Lung (tissue), 12 donors: Measurements from ENCODE around the gene ELP4. TPM values are rescaled to one million over a fixed set of nuclear protein-coding genes. Genes with fewer than 3 reads are reported as not detected.

ENCODE experiments used
- ATAC-seq: fragments of 200-7000 bp; cut with Tn5 transposase; one replicate; pipeline ENCODE4 v1.9.1; 2020; ENCODE audit warnings: moderate number of reproducible peaks; ENCODE audit not compliant: insufficient read depth, low FRiP score
- DNase-seq, 3 donors: peaks; one replicate each; pipeline ENCODE4 v3.0.0-alpha.2; 2013 to 2017
- H3K27ac ChIP-seq, 2 donors: one replicate each; pipeline ENCODE4 v1.5.1; 2013; ENCODE audit warnings: mild to moderate bottlenecking in 2 of 2, moderate library complexity in 2 of 2, control low read depth in 1 of 2, inconsistent platforms in 1 of 2, low read depth in 1 of 2, low read length in 1 of 2
- H3K27me3 ChIP-seq, 3 donors: one replicate each; pipeline ENCODE4 v1.5.1; 2013; ENCODE audit warnings: low read length in 2 of 3; ENCODE audit not compliant: control insufficient read depth in 3 of 3, insufficient read depth in 3 of 3
- H3K36me3 ChIP-seq, 4 donors: one replicate each; pipeline ENCODE4 v1.5.1; 2013; ENCODE audit warnings: low read length in 4 of 4, mild to moderate bottlenecking in 1 of 4, moderate library complexity in 1 of 4; ENCODE audit not compliant: control insufficient read depth in 4 of 4, insufficient read depth in 4 of 4
- H3K4me1 ChIP-seq, 5 donors: one replicate each; pipeline ENCODE4 v1.5.1; 2013; ENCODE audit warnings: low read length in 5 of 5, mild to moderate bottlenecking in 2 of 5, moderate library complexity in 1 of 5; ENCODE audit not compliant: control insufficient read depth in 5 of 5, insufficient read depth in 5 of 5
- H3K4me3 ChIP-seq: one replicate; pipeline ENCODE4 v1.5.1; 2013; ENCODE audit warnings: mild to moderate bottlenecking, control low read depth, moderate library complexity
- H3K9ac ChIP-seq, 2 donors: one replicate each; pipeline ENCODE4 v1.5.1; 2013; ENCODE audit warnings: low read length in 2 of 2, control low read depth in 1 of 2; ENCODE audit not compliant: insufficient read depth in 1 of 2
- H3K9me3 ChIP-seq, 4 donors: one replicate each; pipeline ENCODE4 v1.5.1; 2013; ENCODE audit warnings: low read length in 3 of 4, mild to moderate bottlenecking in 1 of 4, moderate library complexity in 1 of 4; ENCODE audit not compliant: control insufficient read depth in 4 of 4, insufficient read depth in 3 of 4
- CTCF ChIP-seq: IDR thresholded peaks from 2 replicates; pipeline ENCODE4 v1.5.1; 2012; ENCODE audit warnings: mild to moderate bottlenecking; ENCODE audit errors: control extremely low read depth, extremely low read depth
- WGBS, 2 donors: extraction: QIAGEN DNeasy Blood & Tissue Kit; methylation state at CpG; one replicate each; pipeline ENCODE4 v1.1.7; 2013; 5-methylcytosine and 5-hydroxymethylcytosine counted together
- polyA plus RNA-seq, 2 donors: library from polyadenylated mRNA; stranded (reverse); fragments of 200-250 nt; gene quantifications; one replicate each; pipeline ENCODE4 v1.2.1, GENCODE V29; 2013
- total RNA-seq, 2 donors: library from RNA; depleted of rRNA in 1 of 2; stranded (reverse); fragments of >200 nt in 1 of 2; gene quantifications; one replicate each; pipeline ENCODE4 v1.2.1, GENCODE V29; 2014 to 2021
- donor health status: control.
- donor health status: control.
- donor health status: Bipolar disorder and iron deficiency.
- donor health status: healthy.
- donor health status: DM: yes; HTN: yes; CAD: no.

The ELP4 gene
- total and polyA plus RNA-seq, 4 donors: 7.7 to 47.8 (median 13.7) TPM

GRCh38 chr11:31768749-31769640, 259.4 kb downstream of the ELP4 start:
- Histone ChIP-seq H3K27me3 (peaks cover 0 to 7% (median 0%) of the 10 kb centered on the region in 3 donors), H3K27ac (no peak overlapping the region), H3K36me3 (peaks cover 0 to 2% (median 0%) of the 10 kb centered on the region in 4 donors), H3K4me1 (peaks cover 0 to 4% (median 0%) of the 10 kb centered on the region in 5 donors), H3K4me3 (no peak overlapping the region), H3K9me3 (no peaks in the 10 kb centered on the region), H3K9ac (no peak overlapping the region)
- 86 to 92% methylated on average over 9 of the region's 9 CpGs for WGBS, 2 donors
- TF ChIP-seq CTCF: no peak
- ATAC-seq: no peak
- DNase-seq: no peak

GRCh38 chr11:31770011-31770700, 260.6 kb downstream of the ELP4 start:
- WGBS, 2 donors: 93 to 96% methylated on average over 3 of the region's 3 CpGs
- Histone ChIP-seq H3K4me1 (peaks cover 0 to 4% (median 0%) of the 10 kb centered on the region in 5 donors), H3K27me3 (peaks cover 0 to 7% (median 0%) of the 10 kb centered on the region in 3 donors), H3K9ac (no peak overlapping the region), H3K27ac (no peak overlapping the region), H3K4me3 (no peak overlapping the region), H3K9me3 (no peaks in the 10 kb centered on the region), H3K36me3 (peaks cover 0 to 2% (median 0%) of the 10 kb centered on the region in 4 donors)
- no peak for ATAC-seq
- peak in 2 of 3 donors; percentile 76 to 83 for DNase-seq
- TF ChIP-seq CTCF: no peak

- H3K9me3 ChIP-seq: peaks cover 0 to under 1% (median 0%) of the 10 kb centered on the region in 4 donors
- H3K36me3 ChIP-seq: peaks cover 0 to 2% (median 0%) of the 10 kb centered on the region in 4 donors
- ATAC-seq: no peak
- WGBS, 2 donors: 91 to 95% methylated on average over 2 of the region's 2 CpGs
- TF ChIP-seq CTCF: no peak
- peaks cover 0 to 7% (median 0%) of the 10 kb centered on the region in 3 donors for H3K27me3 ChIP-seq
- no peak overlapping the region for H3K27ac ChIP-seq
- H3K4me1 ChIP-seq: peaks cover 0 to 4% (median 0%) of the 10 kb centered on the region in 5 donors
- no peak overlapping the region for H3K4me3 ChIP-seq
- H3K9ac ChIP-seq: no peak overlapping the region
- DNase-seq: peak in 1 of 3 donors; percentile 19
These were observed 262.8 kb downstream of the ELP4 start for GRCh38 chr11:31772412-31772811.
